NB4 (cell line): ENCODE data around the gene STK24.

ENCODE experiments used
- MYC ChIP-seq: IDR thresholded peaks from 2 replicates; pipeline ENCODE4 v1.6.1; 2011; ENCODE audit warnings: low read depth, low read length
- POLR2A ChIP-seq: IDR thresholded peaks from 2 replicates; pipeline ENCODE4 v1.6.1; 2011; ENCODE audit warnings: mild to moderate bottlenecking; ENCODE audit not compliant: insufficient read length; ENCODE audit errors: extremely low read depth
- TF ChIP-seq, protein P1 (sequence below): IDR thresholded peaks from one replicate; pipeline ENCODE4 v1.5.1; 2012; ENCODE audit warnings: low read depth, low read length

DNA sequence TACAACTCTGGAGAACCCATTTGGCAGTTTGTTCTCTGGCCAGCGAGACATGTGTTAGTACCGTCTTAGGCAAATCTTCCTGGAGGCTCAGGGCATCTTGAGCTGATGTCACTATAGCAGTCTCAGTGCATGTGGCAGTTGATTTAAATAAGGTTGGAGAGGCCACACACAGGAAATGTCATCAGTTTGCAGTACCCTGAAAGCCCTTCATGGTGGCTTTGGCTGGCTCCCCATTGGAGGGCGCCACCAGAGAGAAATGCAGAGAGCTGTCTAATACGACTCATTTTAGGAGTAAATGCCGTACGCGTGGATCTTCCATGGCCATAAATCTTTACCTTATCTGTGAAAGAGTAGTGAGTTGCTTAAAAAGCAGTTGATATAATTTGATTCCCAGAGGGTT is 163.1 kb downstream of the STK24 start:
- TF ChIP-seq, protein P1, sequence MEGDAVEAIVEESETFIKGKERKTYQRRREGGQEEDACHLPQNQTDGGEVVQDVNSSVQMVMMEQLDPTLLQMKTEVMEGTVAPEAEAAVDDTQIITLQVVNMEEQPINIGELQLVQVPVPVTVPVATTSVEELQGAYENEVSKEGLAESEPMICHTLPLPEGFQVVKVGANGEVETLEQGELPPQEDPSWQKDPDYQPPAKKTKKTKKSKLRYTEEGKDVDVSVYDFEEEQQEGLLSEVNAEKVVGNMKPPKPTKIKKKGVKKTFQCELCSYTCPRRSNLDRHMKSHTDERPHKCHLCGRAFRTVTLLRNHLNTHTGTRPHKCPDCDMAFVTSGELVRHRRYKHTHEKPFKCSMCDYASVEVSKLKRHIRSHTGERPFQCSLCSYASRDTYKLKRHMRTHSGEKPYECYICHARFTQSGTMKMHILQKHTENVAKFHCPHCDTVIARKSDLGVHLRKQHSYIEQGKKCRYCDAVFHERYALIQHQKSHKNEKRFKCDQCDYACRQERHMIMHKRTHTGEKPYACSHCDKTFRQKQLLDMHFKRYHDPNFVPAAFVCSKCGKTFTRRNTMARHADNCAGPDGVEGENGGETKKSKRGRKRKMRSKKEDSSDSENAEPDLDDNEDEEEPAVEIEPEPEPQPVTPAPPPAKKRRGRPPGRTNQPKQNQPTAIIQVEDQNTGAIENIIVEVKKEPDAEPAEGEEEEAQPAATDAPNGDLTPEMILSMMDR = peak; percentile 21
- TF ChIP-seq POLR2A = no peak
- TF ChIP-seq MYC = no peak
